GM12872 (cell line): Measurements from ENCODE around the gene BMP10.

Experiments
- TF ChIP-seq, protein P1 (sequence below): IDR thresholded peaks from 3 replicates; pipeline ENCODE4 v1.5.1; 2011; ENCODE audit warnings: low read depth, mild to moderate bottlenecking, low read length, moderate library complexity; ENCODE audit not compliant: insufficient read depth

BMP10 gene

DNA sequence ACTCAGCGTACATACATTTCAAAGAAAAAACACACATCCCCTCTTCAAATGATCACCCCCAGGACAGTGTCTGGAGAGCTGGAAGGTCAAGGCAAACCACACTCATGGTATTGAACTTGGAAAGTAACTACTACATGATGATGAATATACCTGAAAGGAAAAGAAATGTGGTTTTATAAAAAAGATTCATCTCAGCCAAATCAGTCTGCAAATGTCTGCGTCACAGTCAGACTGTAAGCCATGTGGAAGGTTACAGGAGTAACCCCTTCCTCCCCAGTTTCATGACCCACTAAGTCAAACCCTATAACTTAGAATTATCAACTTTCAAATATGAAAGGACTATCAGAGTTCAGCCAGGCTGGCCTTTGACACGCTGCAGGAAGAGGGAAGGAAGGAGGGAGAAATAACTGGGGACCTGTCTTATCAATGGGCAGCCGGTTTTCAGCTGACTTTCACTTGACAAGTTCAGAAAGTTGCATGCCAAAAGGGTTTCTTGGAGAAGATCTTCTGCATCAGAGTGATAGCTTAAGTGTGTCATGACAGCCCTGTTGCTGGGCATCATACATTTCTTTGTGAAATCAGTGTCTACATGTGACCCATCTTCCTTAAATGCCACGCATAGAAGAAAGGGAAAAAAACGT lies 7.0 kb upstream of the BMP10 start:
- TF ChIP-seq, protein P1, sequence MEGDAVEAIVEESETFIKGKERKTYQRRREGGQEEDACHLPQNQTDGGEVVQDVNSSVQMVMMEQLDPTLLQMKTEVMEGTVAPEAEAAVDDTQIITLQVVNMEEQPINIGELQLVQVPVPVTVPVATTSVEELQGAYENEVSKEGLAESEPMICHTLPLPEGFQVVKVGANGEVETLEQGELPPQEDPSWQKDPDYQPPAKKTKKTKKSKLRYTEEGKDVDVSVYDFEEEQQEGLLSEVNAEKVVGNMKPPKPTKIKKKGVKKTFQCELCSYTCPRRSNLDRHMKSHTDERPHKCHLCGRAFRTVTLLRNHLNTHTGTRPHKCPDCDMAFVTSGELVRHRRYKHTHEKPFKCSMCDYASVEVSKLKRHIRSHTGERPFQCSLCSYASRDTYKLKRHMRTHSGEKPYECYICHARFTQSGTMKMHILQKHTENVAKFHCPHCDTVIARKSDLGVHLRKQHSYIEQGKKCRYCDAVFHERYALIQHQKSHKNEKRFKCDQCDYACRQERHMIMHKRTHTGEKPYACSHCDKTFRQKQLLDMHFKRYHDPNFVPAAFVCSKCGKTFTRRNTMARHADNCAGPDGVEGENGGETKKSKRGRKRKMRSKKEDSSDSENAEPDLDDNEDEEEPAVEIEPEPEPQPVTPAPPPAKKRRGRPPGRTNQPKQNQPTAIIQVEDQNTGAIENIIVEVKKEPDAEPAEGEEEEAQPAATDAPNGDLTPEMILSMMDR, result no peak

DNA sequence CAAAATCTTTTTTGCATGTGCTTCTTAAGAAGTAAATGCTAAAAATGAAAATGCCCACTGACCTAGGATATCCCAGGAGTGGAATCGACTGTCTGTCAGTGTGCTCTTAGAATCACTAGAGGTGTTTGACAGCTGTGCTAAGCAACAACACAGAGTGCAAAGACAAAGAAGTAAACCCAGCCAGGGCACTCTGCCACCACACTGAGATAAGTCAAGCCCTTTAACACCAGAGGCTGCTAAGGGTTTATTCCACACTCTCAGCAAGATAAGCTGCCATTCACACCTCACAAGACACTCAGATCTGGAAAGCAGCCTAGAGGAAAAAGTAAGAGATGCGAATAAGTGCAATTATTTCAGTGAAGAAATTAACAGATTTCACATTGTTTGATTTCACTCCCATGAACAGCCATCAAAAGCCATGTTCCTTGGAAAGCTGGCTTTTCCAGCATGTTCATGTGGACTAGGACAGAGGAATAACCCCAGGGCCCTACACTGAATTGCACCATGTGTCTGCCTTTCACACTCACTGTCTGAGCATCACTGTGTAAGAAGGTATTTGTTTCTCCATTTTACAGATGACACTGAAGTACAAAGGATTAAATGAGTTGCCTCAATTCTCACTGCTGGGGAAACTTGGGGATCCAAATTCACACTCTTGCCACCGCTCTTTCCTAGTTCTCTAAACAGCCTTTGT lies 6.0 kb upstream of the BMP10 start:
- TF ChIP-seq, protein P1, result no peak

DNA sequence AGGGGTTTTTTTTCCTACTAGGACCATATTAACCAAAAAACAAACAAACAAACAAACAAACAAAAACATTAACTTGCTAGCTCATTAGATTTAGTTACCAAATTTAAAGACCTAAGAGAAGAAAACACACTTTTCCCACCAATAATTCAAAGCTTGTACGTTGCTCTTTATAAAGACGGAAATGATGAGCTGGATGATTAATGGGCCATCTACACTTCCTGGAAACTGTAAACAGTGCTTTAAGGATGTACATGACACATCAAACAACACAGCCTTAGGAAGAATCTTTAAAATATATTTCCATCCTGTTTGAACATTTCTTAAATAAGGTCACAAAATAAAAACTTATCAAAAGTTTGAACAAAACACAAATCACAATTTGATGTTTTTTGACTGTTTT lies 982 bp downstream of the BMP10 start:
- TF ChIP-seq, protein P1, result no peak

DNA sequence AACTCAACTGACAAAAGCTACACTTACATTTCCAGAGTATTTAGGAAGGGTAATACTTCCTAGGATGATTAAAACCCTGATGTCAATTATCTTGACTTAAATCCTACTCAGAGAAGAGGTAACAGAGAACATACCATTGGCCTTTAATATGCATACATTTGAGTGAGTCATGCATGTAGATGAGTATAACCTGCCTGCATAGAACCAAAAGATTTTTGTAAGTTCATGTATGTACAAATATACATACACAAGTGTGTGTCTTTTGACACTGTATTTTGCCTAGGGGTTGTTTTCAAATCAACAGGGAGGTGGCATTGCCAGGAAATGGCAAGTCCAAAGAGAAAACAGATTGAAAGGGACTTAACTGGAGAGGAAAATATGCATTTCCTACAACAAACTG lies 6.1 kb downstream of the BMP10 start:
- TF ChIP-seq, protein P1, result no peak

DNA sequence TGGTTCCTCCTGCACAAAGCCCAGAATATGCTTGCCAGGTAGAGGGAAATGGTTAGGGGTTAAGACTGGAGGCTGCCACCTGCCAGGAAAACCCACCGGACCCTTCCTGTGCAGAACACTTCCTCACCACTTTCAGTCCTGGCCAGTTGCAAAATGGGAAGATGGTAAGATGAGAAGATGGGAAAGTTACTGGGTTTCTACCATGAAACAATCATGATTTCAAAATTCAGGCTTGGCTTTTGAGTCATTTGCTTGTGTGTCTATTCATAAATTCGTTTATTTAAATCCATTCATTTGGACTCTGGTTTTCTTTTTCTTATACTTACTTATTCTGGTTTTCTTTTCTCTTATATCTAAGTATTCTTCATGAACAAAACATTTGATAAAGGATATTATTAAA lies 7.2 kb downstream of the BMP10 start:
- TF ChIP-seq, protein P1, result no peak

DNA sequence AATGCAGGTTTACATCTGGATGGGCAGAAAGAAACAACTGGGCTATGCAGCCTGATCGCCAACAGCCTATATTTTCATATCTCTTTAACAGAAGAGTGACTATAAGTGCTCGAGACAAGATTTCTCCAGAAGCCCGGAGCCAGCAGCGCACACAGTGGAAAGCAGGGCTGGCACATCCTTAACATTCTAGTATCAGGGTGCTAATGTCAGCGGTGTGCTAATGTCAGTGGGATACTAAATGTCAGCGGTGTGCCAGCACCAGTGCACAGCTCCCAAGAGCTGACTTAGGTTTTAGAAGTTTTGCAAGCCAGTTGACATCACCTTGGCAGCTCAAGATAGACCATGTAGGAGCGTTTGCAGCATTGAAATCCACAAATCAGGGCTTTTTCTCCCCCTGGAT lies 8.3 kb downstream of the BMP10 start:
- TF ChIP-seq, protein P1, result no peak

DNA sequence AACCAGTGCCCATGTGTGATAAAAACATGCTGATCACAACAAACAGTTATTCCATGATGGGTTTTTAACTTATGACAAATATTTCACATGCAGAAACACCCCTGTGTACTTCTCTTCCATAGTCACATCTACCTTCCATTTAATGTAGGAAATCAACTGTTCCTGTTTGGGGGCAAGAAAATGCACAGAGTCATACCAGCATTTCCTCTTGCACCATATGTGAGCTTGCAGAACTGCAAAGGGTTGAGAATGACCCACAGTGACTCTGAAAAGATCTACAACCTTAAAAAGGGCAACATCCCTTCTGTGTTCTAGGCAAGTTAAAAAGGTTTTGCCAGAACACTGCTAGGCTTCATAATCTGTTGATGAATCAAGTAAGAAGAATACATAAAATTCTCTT lies 9.9 kb downstream of the BMP10 start:
- TF ChIP-seq, protein P1, result no peak
